SJSA1 (cell line): ENCODE results near the gene RFX3. TPM values are rescaled to one million over a fixed set of nuclear protein-coding genes. Genes with fewer than 3 reads are reported as not detected.

ENCODE experiments used
- DNase-seq, 2 experiments: peaks; one replicate each; pipeline ENCODE4 v3.0.0-alpha.2; 2015 to 2020; ENCODE audit warnings: low spot score in 2 of 2, low read depth in 1 of 2
- H3K27ac ChIP-seq: fragments of 250-450 bp; sonication (Bioruptor Pico); 2 replicates; pipeline ENCODE4 v1.5.1; 2020; ENCODE audit warnings: mild to moderate bottlenecking, moderate library complexity
- H3K27me3 ChIP-seq: fragments of 250-450 bp; sonication (Bioruptor Pico); replicated peaks from 2 replicates; pipeline ENCODE4 v1.5.1; 2020; ENCODE audit warnings: mild to moderate bottlenecking, moderate library complexity
- H3K36me3 ChIP-seq: fragments of 250-450 bp; sonication (Bioruptor Pico); 2 replicates; pipeline ENCODE4 v1.5.1; 2020; ENCODE audit warnings: mild to moderate bottlenecking
- H3K4me1 ChIP-seq: fragments of 250-450 bp; sonication (Bioruptor Pico); replicated peaks from 2 replicates; pipeline ENCODE4 v1.6.1; 2021; ENCODE audit warnings: mild to moderate bottlenecking
- H3K4me3 ChIP-seq: fragments of 250-450 bp; sonication (Bioruptor Pico); 2 replicates; pipeline ENCODE4 v1.5.1; 2020; ENCODE audit warnings: mild to moderate bottlenecking
- H3K9me3 ChIP-seq: fragments of 250-450 bp; sonication (Bioruptor Pico); replicated peaks from 2 replicates; pipeline ENCODE4 v1.5.1; 2020; ENCODE audit warnings: mild to moderate bottlenecking
- total RNA-seq: library from RNA; depleted of rRNA; stranded (reverse); fragments of >200 nt; shearing (Covaris generic); gene quantifications from 2 replicates; pipeline ENCODE4 v1.2.3, GENCODE V29; 2014

The RFX3 gene
- total RNA-seq, 1 experiment from 2014 or later: 0.32 TPM

DNA sequence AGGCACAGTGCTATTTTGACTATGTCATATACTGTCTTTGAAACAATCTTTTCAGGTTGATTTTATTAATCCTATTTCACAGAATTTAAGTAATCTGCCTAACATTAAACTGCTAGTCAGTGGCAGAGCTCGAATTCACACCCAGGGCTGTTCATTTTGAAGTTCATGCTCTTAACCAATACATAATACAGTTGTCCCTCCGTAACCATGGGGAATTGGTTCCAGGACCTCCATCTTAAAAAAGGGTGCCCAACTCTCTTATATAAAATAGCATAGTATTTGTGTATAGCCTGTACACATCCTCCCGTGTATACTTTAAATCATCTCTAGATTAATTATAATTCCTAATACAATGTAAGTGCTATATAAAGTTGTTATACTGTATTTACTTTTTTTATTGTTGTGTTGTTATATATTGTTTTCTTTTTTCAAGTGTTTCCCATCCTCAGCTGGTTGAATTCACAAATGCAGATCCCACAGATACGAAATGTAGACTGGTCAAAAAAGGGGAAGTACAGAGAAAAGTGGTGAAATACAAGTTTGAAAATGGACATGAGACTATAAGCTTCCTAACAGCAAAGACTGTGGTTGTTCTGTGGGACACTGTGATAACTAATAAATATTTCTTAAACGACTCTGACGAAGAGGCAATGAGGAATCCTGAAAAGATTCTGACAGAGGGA, 18.3 kb downstream of the RFX3 start:
- Histone ChIP-seq H3K4me1 (peaks cover 6% of the 10 kb centered on the region; the same call in 1 of the 2 replicates), H3K9me3 (no peaks in the 10 kb centered on the region), H3K36me3 (no peaks in the 10 kb centered on the region), H3K27me3 (no peaks in the 10 kb centered on the region), H3K4me3 (no peak overlapping the region), H3K27ac (no peak overlapping the region)
- DNase-seq: no peak

DNA sequence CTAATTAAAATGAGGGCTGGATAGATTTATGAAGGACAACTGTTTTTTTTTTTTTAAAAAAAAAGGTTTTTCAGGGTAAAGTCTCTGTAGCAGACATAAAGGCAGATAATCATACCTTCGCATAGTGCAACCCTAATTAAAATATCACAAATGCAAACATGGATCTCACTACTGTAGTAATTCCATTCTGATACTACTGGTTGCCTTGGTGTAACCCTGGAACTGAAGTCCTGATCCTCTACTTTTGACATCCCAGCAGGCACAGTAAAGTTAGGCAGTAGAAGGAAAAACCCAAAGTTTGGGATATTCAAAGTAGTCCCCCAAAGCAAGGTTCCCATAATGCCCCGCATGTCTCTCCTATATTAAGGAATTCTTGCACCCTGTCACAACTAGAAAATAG, 19.6 kb downstream of the RFX3 start:
- Histone ChIP-seq H3K9me3 (no peaks in the 10 kb centered on the region), H3K27me3 (no peaks in the 10 kb centered on the region), H3K27ac (no peak overlapping the region), H3K36me3 (no peaks in the 10 kb centered on the region), H3K4me3 (no peak overlapping the region), H3K4me1 (no peaks in the 10 kb centered on the region)
- DNase-seq: no peak

DNA sequence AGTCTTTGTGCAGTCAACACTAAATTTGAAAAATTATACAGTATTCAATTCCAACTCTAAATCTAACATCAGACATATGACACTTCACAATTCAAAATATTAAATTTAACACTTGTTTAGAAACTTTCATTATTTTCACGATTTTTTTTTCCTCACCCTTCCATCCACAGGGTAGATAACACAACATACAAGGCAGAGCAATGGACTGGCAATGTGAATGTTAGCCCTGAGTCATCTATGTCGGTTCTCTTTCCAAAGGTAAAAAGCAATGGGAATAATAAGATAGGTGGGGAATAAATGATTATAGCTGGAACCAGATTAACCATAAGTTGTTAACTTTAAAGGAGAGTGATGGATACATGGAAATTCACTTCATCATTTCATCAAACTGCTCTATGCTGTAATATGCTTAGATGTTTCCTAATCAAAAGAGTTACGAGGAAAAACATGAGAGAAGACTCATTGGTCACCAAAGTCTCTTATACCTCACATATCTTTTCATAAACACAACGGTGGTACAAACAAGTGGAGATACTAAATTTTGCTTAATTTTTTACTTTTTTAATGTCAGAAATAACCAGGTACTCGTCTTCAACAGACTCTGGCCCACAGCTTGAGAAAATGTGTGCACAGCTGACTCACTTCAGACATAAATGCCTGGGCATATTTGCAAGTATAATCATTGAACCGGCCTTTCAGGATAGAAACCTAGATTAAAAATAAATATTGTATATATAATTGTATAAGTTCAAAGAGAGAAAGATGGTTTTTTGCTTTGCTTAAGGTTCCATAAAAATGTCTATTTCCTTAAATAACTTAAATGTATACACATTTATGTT, 23.0 kb downstream of the RFX3 start:
- no peak for DNase-seq
- Histone ChIP-seq H3K27ac (no peak overlapping the region), H3K9me3 (no peaks in the 10 kb centered on the region)

DNA sequence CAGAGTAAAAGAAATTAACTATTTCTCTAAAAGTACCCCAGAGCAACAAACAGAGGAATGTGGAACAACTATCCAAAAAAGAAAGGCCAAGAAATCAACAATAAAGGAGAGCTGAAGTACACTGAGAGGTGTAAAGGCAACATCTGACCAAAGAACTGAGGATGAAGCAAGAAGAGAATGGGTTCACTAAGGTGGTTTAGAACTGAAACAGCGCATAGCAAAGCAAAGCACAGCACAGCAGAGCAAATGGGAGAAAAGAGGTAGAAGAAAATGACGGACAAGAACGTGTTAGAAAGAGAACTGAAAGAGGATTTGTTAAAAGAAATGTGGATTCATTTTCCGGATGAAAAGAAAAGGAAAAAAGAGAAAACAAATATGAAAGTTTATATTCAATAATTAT, 25.8 kb downstream of the RFX3 start:
- Histone ChIP-seq H3K36me3 (no peaks in the 10 kb centered on the region), H3K4me1 (no peaks in the 10 kb centered on the region), H3K27me3 (no peaks in the 10 kb centered on the region), H3K27ac (no peak overlapping the region), H3K4me3 (no peak overlapping the region), H3K9me3 (no peaks in the 10 kb centered on the region)
- no peak for DNase-seq

More for the DNA sequence above, 23.0 kb downstream of the RFX3 start:
- Histone ChIP-seq H3K36me3 (no peaks in the 10 kb centered on the region), H3K27me3 (no peaks in the 10 kb centered on the region), H3K4me1 (no peaks in the 10 kb centered on the region), H3K4me3 (no peak overlapping the region)

DNA sequence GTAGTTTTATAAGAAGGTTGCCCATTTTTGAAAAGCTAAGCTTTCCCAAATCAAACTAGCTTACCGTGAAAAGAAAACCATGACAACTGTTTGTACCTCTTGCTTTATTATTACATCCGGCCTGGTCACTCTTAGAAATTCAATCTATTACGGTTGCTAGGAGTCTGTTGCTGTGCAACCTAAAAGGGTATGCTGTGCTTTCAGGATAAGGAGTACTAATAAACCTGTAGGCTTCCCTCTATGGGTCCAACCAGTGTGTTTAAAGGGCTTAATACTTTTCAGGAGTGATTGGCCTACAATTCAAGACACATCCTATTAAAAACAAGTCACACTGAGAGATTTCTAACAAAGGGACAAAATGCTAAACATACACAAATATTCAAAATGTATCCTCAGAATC, 27.1 kb downstream of the RFX3 start:
- Histone ChIP-seq H3K9me3 (no peaks in the 10 kb centered on the region), H3K36me3 (no peaks in the 10 kb centered on the region), H3K27me3 (no peaks in the 10 kb centered on the region), H3K4me3 (no peak overlapping the region), H3K27ac (no peak overlapping the region), H3K4me1 (no peaks in the 10 kb centered on the region)
- DNase-seq: no peak

DNA sequence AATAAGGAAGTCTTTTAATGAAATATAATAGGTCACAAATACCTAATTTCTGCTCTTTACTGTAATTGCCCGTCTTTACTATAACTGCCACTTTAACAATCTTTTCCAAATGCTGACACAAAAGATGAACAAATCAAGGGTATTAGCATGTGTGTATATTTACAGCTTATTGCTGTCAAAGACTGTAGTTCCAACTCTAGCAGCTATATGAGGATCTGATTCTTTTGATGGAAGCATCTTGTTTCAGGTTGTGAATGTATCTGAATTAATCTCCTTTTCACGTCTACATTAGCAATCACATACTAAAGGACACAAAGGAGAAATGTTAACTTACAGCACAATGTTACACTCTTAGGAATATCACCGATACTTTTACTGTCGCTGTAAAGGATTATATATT, 27.9 kb downstream of the RFX3 start:
- no peak overlapping the region for H3K27ac ChIP-seq

DNA sequence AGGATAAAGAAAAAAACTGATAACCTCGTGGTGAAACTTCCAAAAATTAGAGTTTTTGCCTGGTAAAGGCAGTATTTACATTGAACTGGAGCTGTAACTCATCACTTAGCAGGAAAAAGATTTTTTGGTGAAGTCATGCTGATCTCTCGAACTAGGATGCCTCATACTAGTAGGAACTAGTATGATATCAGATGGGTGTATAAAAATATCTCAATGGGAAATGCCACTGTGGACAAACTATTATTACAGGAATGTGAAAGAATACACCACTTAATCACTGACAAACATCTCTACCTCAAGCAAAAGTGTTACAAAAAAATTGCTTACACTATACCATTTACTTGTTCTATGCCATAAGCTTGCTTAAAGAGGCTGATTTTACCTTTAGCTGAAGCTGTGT, 28.4 kb downstream of the RFX3 start:
- DNase-seq: no peak
- Histone ChIP-seq H3K27me3 (no peaks in the 10 kb centered on the region), H3K36me3 (no peaks in the 10 kb centered on the region), H3K4me3 (no peak overlapping the region), H3K27ac (no peak overlapping the region), H3K9me3 (no peaks in the 10 kb centered on the region), H3K4me1 (no peaks in the 10 kb centered on the region)

More for the DNA sequence above, 27.9 kb downstream of the RFX3 start:
- H3K4me3 ChIP-seq: no peak overlapping the region
- H3K9me3 ChIP-seq: no peaks in the 10 kb centered on the region
- H3K27me3 ChIP-seq: no peaks in the 10 kb centered on the region
- DNase-seq: no peak
- H3K4me1 ChIP-seq: no peaks in the 10 kb centered on the region
- no peaks in the 10 kb centered on the region for H3K36me3 ChIP-seq

DNA sequence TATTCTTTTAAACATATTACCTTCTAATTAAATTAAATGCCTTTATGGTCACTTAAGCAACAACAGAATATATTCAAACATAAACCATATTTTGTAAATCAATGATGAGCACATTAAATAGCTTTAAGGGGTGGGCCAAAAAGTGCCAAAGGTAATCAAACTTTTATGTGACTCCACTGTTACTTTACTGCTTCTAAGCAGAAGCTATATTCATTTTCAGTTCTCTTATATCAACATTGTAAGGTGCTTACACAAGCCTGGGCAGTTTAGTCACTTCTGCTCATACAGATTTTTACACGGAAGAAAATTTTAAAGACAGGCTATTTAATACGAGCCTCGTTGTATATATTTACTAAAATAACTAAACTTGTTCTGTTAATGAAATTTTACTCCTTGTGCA, 29.9 kb downstream of the RFX3 start:
- Histone ChIP-seq H3K4me1 (no peaks in the 10 kb centered on the region), H3K27ac (no peak overlapping the region), H3K36me3 (no peaks in the 10 kb centered on the region), H3K4me3 (no peak overlapping the region), H3K9me3 (no peaks in the 10 kb centered on the region), H3K27me3 (no peaks in the 10 kb centered on the region)
- no peak for DNase-seq

DNA sequence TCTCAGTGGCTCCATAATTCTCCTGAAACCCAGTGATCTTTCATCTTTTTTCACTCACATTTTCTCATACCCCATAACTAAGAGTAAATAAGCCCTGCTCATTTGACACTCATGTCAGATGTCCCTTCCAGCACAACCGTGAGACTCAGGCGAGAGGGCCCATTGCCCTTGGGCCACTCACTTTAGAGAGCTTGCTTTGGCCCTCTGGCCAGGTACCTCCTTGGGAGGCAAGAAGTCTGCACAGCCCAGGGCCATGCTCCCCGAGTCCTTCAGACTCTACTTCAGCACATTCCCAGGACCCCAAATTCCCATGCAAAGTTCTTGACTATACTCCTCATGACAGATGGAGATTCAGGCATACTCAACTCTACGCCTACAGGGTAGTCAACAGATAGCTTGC, 33.6 kb downstream of the RFX3 start:
- no peaks in the 10 kb centered on the region for H3K9me3 ChIP-seq
- no peaks in the 10 kb centered on the region for H3K4me1 ChIP-seq
- no peak overlapping the region for H3K4me3 ChIP-seq
- H3K36me3 ChIP-seq: no peaks in the 10 kb centered on the region
- H3K27ac ChIP-seq: no peak overlapping the region
- DNase-seq: no peak
- H3K27me3 ChIP-seq: no peaks in the 10 kb centered on the region

DNA sequence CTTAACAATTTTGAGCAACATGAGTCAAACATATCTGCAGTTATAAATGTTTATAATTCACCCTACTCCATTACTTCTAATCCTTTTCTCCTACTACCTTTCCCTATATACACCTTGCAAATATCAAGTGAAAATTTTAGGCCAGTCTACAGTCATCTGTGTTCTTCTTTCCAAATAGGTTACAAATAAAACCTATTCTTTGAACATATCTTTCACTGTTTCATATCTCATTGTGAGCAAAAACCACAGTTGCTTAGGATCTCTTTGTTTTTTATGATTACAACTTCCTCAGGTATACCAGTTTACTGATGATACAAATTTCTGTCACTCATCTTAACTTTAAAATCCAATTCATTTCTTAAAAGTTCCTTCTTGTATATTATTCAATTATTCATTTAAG, 34.4 kb downstream of the RFX3 start:
- H3K4me3 ChIP-seq: no peak overlapping the region
- H3K9me3 ChIP-seq: no peaks in the 10 kb centered on the region
- no peaks in the 10 kb centered on the region for H3K36me3 ChIP-seq
- no peak overlapping the region for H3K27ac ChIP-seq
- H3K27me3 ChIP-seq: no peaks in the 10 kb centered on the region
- no peaks in the 10 kb centered on the region for H3K4me1 ChIP-seq
- no peak for DNase-seq

DNA sequence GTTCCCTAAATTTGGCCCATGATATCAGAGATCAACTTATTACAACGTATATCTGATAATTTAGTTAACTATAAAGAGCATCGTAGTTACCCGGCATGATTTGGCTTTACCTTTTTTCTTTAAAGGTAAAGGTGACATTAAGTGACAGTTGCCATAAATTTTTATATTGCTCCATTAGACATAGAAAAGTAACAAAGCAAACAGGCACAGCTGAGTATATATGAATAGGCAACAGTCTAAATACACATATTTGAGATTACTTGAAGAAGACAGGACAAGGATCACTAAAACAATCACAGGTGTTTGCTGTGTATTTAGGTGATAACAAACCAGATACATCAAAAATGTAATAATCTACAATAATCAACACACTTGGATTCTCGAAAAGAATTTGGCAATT, 34.8 kb downstream of the RFX3 start:
- DNase-seq: no peak
- H3K4me3 ChIP-seq: no peak overlapping the region
- no peak overlapping the region for H3K27ac ChIP-seq
- no peaks in the 10 kb centered on the region for H3K36me3 ChIP-seq
- no peaks in the 10 kb centered on the region for H3K27me3 ChIP-seq
- no peaks in the 10 kb centered on the region for H3K4me1 ChIP-seq
- H3K9me3 ChIP-seq: no peaks in the 10 kb centered on the region

DNA sequence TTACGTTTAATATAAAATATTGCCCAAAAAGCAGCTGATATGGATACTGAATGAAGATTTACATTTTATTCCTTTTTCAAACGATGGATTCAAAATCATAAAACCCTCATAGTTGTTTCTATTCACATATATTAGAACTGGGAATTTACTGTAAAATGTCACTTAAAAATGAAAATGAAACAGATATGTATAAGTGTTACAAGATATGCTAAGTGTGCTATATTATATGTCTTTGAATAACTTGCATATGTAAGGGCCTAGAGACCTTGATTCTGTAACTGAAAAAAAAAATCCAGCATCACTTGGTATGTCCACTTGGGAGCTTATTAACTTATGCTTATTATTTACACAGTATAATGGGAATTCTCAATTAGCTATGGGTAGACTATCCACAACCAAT, 43.2 kb downstream of the RFX3 start:
- no peaks in the 10 kb centered on the region for H3K27me3 ChIP-seq
- H3K36me3 ChIP-seq: no peaks in the 10 kb centered on the region
- no peaks in the 10 kb centered on the region for H3K9me3 ChIP-seq
- H3K4me1 ChIP-seq: peaks cover 6% of the 10 kb centered on the region
- H3K27ac ChIP-seq: no peak overlapping the region
- no peak for DNase-seq
- H3K4me3 ChIP-seq: no peak overlapping the region

DNA sequence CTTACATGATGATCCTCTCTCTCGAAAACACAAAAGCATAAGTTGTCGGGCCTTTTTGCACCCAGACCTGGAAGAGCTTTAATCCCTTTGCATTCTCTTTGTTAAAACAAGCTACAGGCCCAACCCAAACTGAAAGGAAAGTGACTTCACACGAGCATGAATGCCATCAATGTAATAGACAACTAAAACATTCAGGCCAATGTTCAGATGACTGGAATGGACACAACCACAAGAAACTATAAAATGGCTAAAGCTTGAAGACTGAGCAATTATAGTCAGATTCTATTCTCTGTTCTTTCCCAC, 45.5 kb downstream of the RFX3 start:
- no peak for DNase-seq
- Histone ChIP-seq H3K4me1 (peaks cover 6% of the 10 kb centered on the region), H3K4me3 (no peak overlapping the region), H3K9me3 (no peaks in the 10 kb centered on the region), H3K27me3 (no peaks in the 10 kb centered on the region), H3K36me3 (no peaks in the 10 kb centered on the region), H3K27ac (no peak overlapping the region)

DNA sequence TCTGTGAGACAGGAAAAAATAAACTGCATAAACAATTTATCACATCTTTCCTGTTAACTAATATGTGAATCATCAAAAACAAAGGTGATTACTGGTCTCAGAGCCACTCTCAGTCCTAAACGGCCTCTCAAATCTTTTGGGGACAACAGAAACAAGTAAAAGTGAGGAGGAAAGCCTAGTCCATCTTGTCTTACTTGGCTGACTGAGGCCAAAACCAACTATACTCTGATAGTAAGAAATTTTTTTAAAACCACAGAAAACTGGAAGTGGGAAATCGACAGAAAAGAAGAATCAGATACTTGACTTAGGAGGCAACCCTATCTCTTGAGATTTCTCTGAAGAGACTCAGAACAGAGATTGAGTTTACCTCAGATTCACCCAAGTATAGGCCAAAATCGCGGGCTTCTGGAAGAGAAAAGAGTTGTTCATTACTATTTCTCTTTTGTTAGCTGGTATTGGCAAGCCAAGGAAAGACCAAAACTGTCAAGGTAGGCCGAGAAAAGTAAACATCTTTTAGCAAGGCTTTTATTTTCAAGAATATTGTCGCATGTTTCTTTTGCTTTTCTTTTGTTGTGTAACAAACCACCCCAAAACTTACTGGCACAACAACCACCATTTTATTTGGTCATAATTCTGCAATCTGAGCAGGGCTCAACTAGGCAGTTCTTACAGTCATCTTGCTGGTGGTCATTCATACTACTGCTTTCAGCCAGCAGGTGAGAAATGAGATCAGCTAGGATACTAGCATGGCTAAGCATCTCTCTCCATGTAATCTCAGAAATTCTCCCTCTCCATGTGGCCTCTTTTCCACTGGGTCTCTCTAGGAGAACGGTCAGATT, 46.1 kb downstream of the RFX3 start:
- H3K27me3 ChIP-seq: no peaks in the 10 kb centered on the region
- no peak overlapping the region for H3K4me3 ChIP-seq
- no peaks in the 10 kb centered on the region for H3K36me3 ChIP-seq
- H3K9me3 ChIP-seq: no peaks in the 10 kb centered on the region
- no peak overlapping the region for H3K27ac ChIP-seq
- DNase-seq: no peak
- peaks cover 6% of the 10 kb centered on the region for H3K4me1 ChIP-seq
